Fibroblast of lung (primary cell): Measurements from ENCODE around the gene SESN1. TPM values are rescaled to one million over a fixed set of nuclear protein-coding genes. Genes with fewer than 3 reads are reported as not detected.

ENCODE experiments used
- DNase-seq, 2 donors: peaks; one replicate each; pipeline versions ENCODE4 v3.0.0 to v3.0.0-alpha.2; 2010; ENCODE audit warnings: low read depth in 2 of 2
- H2AFZ ChIP-seq: 2 replicates; pipeline ENCODE4 v1.5.1; 2012; ENCODE audit warnings: low read length, control low read depth, inconsistent platforms
- H3K27ac ChIP-seq: 2 replicates; pipeline ENCODE4 v1.5.1; 2011; ENCODE audit warnings: low read length, control low read depth; ENCODE audit not compliant: insufficient read depth
- H3K27me3 ChIP-seq: 2 replicates; pipeline ENCODE4 v1.5.1; 2011; ENCODE audit warnings: mild to moderate bottlenecking, low read length; ENCODE audit not compliant: control insufficient read depth, insufficient read depth
- H3K36me3 ChIP-seq: 2 replicates; pipeline ENCODE4 v1.5.1; 2011; ENCODE audit warnings: low read length; ENCODE audit not compliant: control insufficient read depth, insufficient read depth
- H3K4me1 ChIP-seq: 2 replicates; pipeline ENCODE4 v1.5.1; 2011; ENCODE audit warnings: low read length; ENCODE audit not compliant: control insufficient read depth, insufficient read depth; ENCODE audit errors: extremely low read depth
- H3K4me2 ChIP-seq: 2 replicates; pipeline ENCODE4 v1.5.1; 2011; ENCODE audit warnings: low read length, control low read depth; ENCODE audit not compliant: insufficient read depth; ENCODE audit errors: extremely low read depth
- H3K4me3 ChIP-seq, 4 experiments: fragments of 200-600 bp in 1 of 4; sonication (generic) in 1 of 4; replicated peaks in 1 of 4; 2 replicates each; pipeline ENCODE4 v1.5.1; 2011 to 2016; ENCODE audit warnings: low read length in 4 of 4, low read depth in 3 of 4, mild to moderate bottlenecking in 3 of 4, control low read depth in 2 of 4, inconsistent platforms in 1 of 4, mixed read lengths in 1 of 4; ENCODE audit not compliant: insufficient read depth in 1 of 4; ENCODE audit errors: control extremely low read depth in 1 of 4
- H3K79me2 ChIP-seq: 2 replicates; pipeline ENCODE4 v1.5.1; 2012; ENCODE audit warnings: mild to moderate bottlenecking, low read length, inconsistent platforms; ENCODE audit not compliant: control insufficient read depth, insufficient read depth
- H3K9ac ChIP-seq: 2 replicates; pipeline ENCODE4 v1.5.1; 2011; ENCODE audit warnings: mild to moderate bottlenecking, low read length, control low read depth; ENCODE audit not compliant: insufficient read depth
- H3K9me3 ChIP-seq: 2 replicates; pipeline ENCODE4 v1.5.1; 2012; ENCODE audit warnings: low read depth, low read length; ENCODE audit not compliant: control insufficient read depth, insufficient read depth
- H4K20me1 ChIP-seq: 2 replicates; pipeline ENCODE4 v1.5.1; 2011; ENCODE audit warnings: low read length; ENCODE audit not compliant: control insufficient read depth, insufficient read depth; ENCODE audit errors: extremely low read depth
- EZH2 ChIP-seq: IDR thresholded peaks from 2 replicates; pipeline ENCODE4 v1.5.1; 2012; ENCODE audit warnings: low read length, control low read depth, mild to moderate bottlenecking; ENCODE audit errors: missing control alignments
- polyA plus RNA-seq, 2 donors: library from polyadenylated mRNA; depleted of rRNA in 1 of 2; stranded (reverse) in 1 of 2; unstranded in 1 of 2; fragments of >200 nt; gene quantifications; 2 replicates each; pipeline ENCODE4 v1.2.1, GENCODE V29; 2011 to 2012; ENCODE audit warnings: missing spikeins in 1 of 2
- total RNA-seq: library from RNA; depleted of rRNA; stranded (reverse); fragments of >200 nt; gene quantifications from 2 replicates; pipeline ENCODE4 v1.2.1, GENCODE V29; 2014
- TF ChIP-seq, protein P1 (sequence below), 2 donors: IDR thresholded peaks in 1 of 2; conservative IDR thresholded peaks in 1 of 2; 1 replicate in 1 of 2; 2 replicates in 1 of 2; pipeline ENCODE4 v1.5.1; 2011 to 2012; ENCODE audit warnings: low read length in 2 of 2, control low read depth in 1 of 2, inconsistent platforms in 1 of 2, low read depth in 1 of 2, mild to moderate bottlenecking in 1 of 2

The SESN1 gene
- total and polyA plus RNA-seq, 2 donors (not counting 1 experiment from before 2014, with no cell fraction given) = 16.7 to 34.5 TPM

DNA sequence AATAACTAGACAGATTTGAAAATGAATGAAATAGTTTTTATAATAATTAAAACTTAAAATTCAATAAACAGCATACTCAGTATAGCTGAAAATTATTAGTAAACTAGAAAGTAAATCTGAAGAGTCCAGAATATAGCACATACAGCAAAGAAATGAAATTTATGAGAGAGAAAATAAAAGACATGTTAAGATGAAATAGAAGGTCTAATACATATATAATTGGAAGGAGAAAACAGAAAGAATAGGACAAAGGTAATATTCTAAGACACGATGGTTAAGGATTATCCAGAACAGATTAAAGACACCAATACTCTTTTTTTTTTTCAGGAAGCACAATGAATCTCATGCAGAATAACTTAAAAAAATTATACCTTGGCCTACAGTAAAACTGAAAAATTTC, 69.0 kb downstream of the SESN1 start:
- DNase-seq = no peak
- no peaks in the 10 kb centered on the region for H4K20me1 ChIP-seq
- H3K4me1 ChIP-seq = no peaks in the 10 kb centered on the region
- H2AFZ ChIP-seq = no peak overlapping the region
- no peak for TF ChIP-seq EZH2
- TF ChIP-seq, protein P1, sequence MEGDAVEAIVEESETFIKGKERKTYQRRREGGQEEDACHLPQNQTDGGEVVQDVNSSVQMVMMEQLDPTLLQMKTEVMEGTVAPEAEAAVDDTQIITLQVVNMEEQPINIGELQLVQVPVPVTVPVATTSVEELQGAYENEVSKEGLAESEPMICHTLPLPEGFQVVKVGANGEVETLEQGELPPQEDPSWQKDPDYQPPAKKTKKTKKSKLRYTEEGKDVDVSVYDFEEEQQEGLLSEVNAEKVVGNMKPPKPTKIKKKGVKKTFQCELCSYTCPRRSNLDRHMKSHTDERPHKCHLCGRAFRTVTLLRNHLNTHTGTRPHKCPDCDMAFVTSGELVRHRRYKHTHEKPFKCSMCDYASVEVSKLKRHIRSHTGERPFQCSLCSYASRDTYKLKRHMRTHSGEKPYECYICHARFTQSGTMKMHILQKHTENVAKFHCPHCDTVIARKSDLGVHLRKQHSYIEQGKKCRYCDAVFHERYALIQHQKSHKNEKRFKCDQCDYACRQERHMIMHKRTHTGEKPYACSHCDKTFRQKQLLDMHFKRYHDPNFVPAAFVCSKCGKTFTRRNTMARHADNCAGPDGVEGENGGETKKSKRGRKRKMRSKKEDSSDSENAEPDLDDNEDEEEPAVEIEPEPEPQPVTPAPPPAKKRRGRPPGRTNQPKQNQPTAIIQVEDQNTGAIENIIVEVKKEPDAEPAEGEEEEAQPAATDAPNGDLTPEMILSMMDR (conservative IDR thresholded peaks at IDR 0.05 in 1 of 2, IDR thresholded peaks at IDR 0.05 in 1 of 2; ENCODE audit: low read depth in 1 of 2, low read length in 2 of 2) = no peak
- H3K79me2 ChIP-seq = no peaks in the 10 kb centered on the region
- H3K9ac ChIP-seq = no peak overlapping the region
- no peak overlapping the region for H3K4me2 ChIP-seq
- H3K36me3 ChIP-seq = no peaks in the 10 kb centered on the region
- no peaks in the 10 kb centered on the region for H3K27me3 ChIP-seq
- no peak overlapping the region for H3K4me3 ChIP-seq
- H3K27ac ChIP-seq = no peak overlapping the region
- H3K9me3 ChIP-seq = no peaks in the 10 kb centered on the region

- no peak overlapping the region for H2AFZ ChIP-seq
These were observed 69.9 kb downstream of the SESN1 start for GRCh38 chr6:109024784-109025183.

GRCh38 chr6:109024368-109024767, 70.3 kb downstream of the SESN1 start:
- Histone ChIP-seq H3K4me1 (no peaks in the 10 kb centered on the region), H3K79me2 (no peaks in the 10 kb centered on the region), H3K36me3 (no peaks in the 10 kb centered on the region), H2AFZ (no peak overlapping the region), H3K27ac (no peak overlapping the region), H3K9me3 (no peaks in the 10 kb centered on the region), H3K27me3 (no peaks in the 10 kb centered on the region), H4K20me1 (no peaks in the 10 kb centered on the region), H3K9ac (no peak overlapping the region), H3K4me2 (no peak overlapping the region), H3K4me3 (no peak overlapping the region)
- TF ChIP-seq, protein P1 (conservative IDR thresholded peaks at IDR 0.05 in 1 of 2, IDR thresholded peaks at IDR 0.05 in 1 of 2; ENCODE audit: low read depth in 1 of 2, low read length in 2 of 2) = no peak
- TF ChIP-seq EZH2 = no peak
- DNase-seq = peak; percentile 8 to 31

More at GRCh38 chr6:109024784-109025183, 69.9 kb downstream of the SESN1 start:
- TF ChIP-seq, protein P1 (conservative IDR thresholded peaks at IDR 0.05 in 1 of 2, IDR thresholded peaks at IDR 0.05 in 1 of 2; ENCODE audit: low read depth in 1 of 2, low read length in 2 of 2) = no peak
- no peak for TF ChIP-seq EZH2
- no peaks in the 10 kb centered on the region for H4K20me1 ChIP-seq
- no peak overlapping the region for H3K4me3 ChIP-seq
- no peaks in the 10 kb centered on the region for H3K79me2 ChIP-seq
- no peak overlapping the region for H3K9ac ChIP-seq
- no peaks in the 10 kb centered on the region for H3K36me3 ChIP-seq
- no peak overlapping the region for H3K4me2 ChIP-seq
- no peaks in the 10 kb centered on the region for H3K4me1 ChIP-seq
- H3K27me3 ChIP-seq = no peaks in the 10 kb centered on the region
- no peak overlapping the region for H3K27ac ChIP-seq
- DNase-seq = no peak
- H3K9me3 ChIP-seq = no peaks in the 10 kb centered on the region
